Measurements from ENCODE around the gene SCAI. TPM values are rescaled to one million over a fixed set of nuclear protein-coding genes. Genes with fewer than 3 reads are reported as not detected.
"Not testable (repeated sequence)": the region's sequence is repeated elsewhere in the genome, so short reads cannot be mapped to it uniquely, and the experiment has no call there.

Gene SCAI
- total RNA-seq, 4 donors from 2014 or later, result 5.6 to 10.4 (median 7.8) TPM

DNA sequence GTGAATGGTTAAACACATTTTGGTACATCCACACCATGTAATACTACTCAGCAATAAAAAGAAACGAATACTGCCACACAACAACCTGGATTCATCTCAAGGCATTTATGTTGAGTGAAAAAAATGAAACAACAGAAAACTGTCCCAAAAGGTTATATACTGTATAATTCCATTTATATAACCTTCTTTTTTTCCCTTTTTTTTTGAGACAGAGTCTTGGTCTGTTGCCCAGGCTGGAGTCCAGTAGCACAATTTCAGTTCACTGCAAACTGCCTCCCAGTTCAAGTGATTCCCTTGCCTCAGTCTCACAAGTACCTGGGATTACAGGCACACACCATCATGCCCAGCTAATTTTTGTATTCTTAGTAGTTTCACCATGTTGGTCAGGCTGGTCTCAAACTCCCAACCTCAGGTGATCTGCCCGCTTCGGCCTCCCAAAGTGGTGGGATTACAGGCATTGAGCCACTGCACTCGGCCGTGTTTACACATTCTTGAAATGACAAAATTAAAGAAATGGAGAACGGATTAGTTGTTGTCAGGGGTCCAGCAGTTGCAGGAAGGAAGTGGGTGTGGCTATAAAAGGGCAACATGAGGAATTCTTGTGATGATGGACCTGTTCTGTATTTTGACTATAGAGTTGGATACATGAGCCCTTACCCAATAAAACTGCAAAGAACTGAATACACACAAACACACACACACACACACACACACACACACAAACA, 28.9 kb upstream of the SCAI start:
- intact Hi-C loops (cut with DNase I), result no loop called here
- no peaks in the 10 kb centered on the region for H3K9me3 ChIP-seq
- H3K4me3 ChIP-seq, result no peak overlapping the region
- DNase-seq (ENCODE audit: extremely low spot score), result no peak
- peaks cover 35 to 65% (median 50%) of the 10 kb centered on the region in 4 donors for H3K4me1 ChIP-seq
- H3K27me3 ChIP-seq, result no peaks in the 10 kb centered on the region
- WGBS, result 25% methylated on average over 6 of the region's 6 CpGs
- H3K36me3 ChIP-seq, result peaks cover 0 to 35% (median 18%) of the 10 kb centered on the region in 4 donors
- TF ChIP-seq EP300 (IDR thresholded peaks at IDR 0.05), result no peak
- no peak for TF ChIP-seq POLR2AphosphoS5 (IDR thresholded peaks at IDR 0.05)
- no peak for TF ChIP-seq CTCF (IDR thresholded peaks at IDR 0.05)
- no peak for TF ChIP-seq POLR2A (IDR thresholded peaks at IDR 0.05; ENCODE audit: low read depth)
- peak overlapping the region; percentile 5 to 60 (median 38) for H3K27ac ChIP-seq (replicated peaks in 1 of 4)

- TF ChIP-seq EP300 (IDR thresholded peaks at IDR 0.05), result no peak
- TF ChIP-seq POLR2AphosphoS5 (IDR thresholded peaks at IDR 0.05), result no peak
- TF ChIP-seq CTCF (IDR thresholded peaks at IDR 0.05), result no peak
- TF ChIP-seq POLR2A (IDR thresholded peaks at IDR 0.05; ENCODE audit: low read depth), result no peak
- Histone ChIP-seq H3K36me3 (peaks cover 0 to 35% (median 17%) of the 10 kb centered on the region in 4 donors), H3K4me3 (no peak overlapping the region), H3K9me3 (no peaks in the 10 kb centered on the region), H3K27ac (replicated peaks in 1 of 4) (peak overlapping the region in 1 of 4 donors; percentile 6), H3K4me1 (peaks cover 27 to 71% (median 50%) of the 10 kb centered on the region in 4 donors), H3K27me3 (no peaks in the 10 kb centered on the region)
- DNase-seq (ENCODE audit: extremely low spot score), result no peak
- intact Hi-C loops (cut with DNase I), result no loop called here
Measured at GRCh38 chr9:125169895-125170294, 26.6 kb upstream of the SCAI start.

DNA sequence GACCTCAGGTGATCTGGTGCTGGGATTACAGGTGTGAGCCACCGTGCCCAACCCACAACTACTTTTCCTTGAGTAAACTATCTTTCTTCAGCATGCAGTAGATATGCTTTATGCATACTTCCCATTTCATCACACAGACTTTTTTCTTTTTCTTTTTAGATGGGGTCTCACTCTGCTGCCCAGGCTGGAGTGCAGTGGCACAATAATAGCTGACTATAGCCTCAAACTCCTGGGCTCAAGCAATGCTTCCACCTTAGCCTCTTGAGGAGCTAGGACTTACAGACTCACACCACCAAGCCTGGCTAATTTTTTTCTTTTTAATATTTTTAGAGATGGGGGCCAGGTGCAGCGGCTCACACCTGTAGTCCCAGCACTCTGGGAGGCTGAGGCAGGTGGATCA, 23.4 kb upstream of the SCAI start:
- Histone ChIP-seq H3K27me3 (no peaks in the 10 kb centered on the region), H3K4me1 (peaks cover 0 to 53% (median 31%) of the 10 kb centered on the region in 4 donors), H3K4me3 (no peak overlapping the region), H3K27ac (replicated peaks in 1 of 4) (peak overlapping the region in 3 of 4 donors; percentile 1 to 33 (median 21)), H3K36me3 (peaks cover 0 to 34% (median 15%) of the 10 kb centered on the region in 4 donors), H3K9me3 (no peaks in the 10 kb centered on the region)
- no peak for DNase-seq (ENCODE audit: extremely low spot score)
- WGBS, result 48% methylated on average over 2 of the region's 2 CpGs
- intact Hi-C loops (cut with DNase I), result no loop called here
- TF ChIP-seq POLR2A (IDR thresholded peaks at IDR 0.05; ENCODE audit: low read depth), result no peak
- TF ChIP-seq EP300 (IDR thresholded peaks at IDR 0.05), result no peak

- H3K36me3 ChIP-seq; DNase-seq (ENCODE audit: extremely low spot score); H3K27me3 ChIP-seq; H3K4me3 ChIP-seq; H3K9me3 ChIP-seq; intact Hi-C loops (cut with DNase I): not testable (repeated sequence)
- 93% methylated on average over 6 of the region's 6 CpGs for WGBS
- Histone ChIP-seq H3K27ac (replicated peaks in 1 of 4) (peak overlapping the region in 3 of 4 donors; percentile 31 to 69 (median 60)), H3K4me1 (peaks cover 5 to 62% (median 54%) of the 10 kb centered on the region in 4 donors)
Measured at GRCh38 chr9:125162891-125163290, 19.6 kb upstream of the SCAI start.

GRCh38 chr9:125161284-125161918, 18.1 kb upstream of the SCAI start:
- TF ChIP-seq EP300 (IDR thresholded peaks at IDR 0.05), result no peak
- no peak for TF ChIP-seq POLR2A (IDR thresholded peaks at IDR 0.05; ENCODE audit: low read depth)
- no peak for TF ChIP-seq CTCF (IDR thresholded peaks at IDR 0.05)
- no peak for TF ChIP-seq POLR2AphosphoS5 (IDR thresholded peaks at IDR 0.05)
- H3K4me3 ChIP-seq, result no peak overlapping the region
- 67% methylated on average over 3 of the region's 3 CpGs for WGBS
- no peaks in the 10 kb centered on the region for H3K27me3 ChIP-seq
- DNase-seq (ENCODE audit: extremely low spot score), result no peak
- H3K36me3 ChIP-seq, result peaks cover 0 to 18% (median 9%) of the 10 kb centered on the region in 4 donors
- intact Hi-C loops (cut with DNase I), result no loop called here
- H3K9me3 ChIP-seq, result no peaks in the 10 kb centered on the region
- peaks cover 5 to 50% (median 46%) of the 10 kb centered on the region in 4 donors for H3K4me1 ChIP-seq
- peak overlapping the region; percentile 52 to 69 (median 62) for H3K27ac ChIP-seq (replicated peaks in 1 of 4)
